HG02840 (cell line): Measurements from ENCODE around the gene LRP2.
"Not testable (repeated sequence)": the region's sequence is repeated elsewhere in the genome, so short reads cannot be mapped to it uniquely, and the experiment has no call there.

Experiments
- ATAC-seq: cut with Tn5 transposase; IDR thresholded peaks from one replicate; pipeline ENCODE4 v1.9.1; 2021; ENCODE audit warnings: mild to moderate bottlenecking, moderate library complexity, moderate number of reproducible peaks; ENCODE audit not compliant: unreplicated experiment, low FRiP score

The LRP2 gene

DNA sequence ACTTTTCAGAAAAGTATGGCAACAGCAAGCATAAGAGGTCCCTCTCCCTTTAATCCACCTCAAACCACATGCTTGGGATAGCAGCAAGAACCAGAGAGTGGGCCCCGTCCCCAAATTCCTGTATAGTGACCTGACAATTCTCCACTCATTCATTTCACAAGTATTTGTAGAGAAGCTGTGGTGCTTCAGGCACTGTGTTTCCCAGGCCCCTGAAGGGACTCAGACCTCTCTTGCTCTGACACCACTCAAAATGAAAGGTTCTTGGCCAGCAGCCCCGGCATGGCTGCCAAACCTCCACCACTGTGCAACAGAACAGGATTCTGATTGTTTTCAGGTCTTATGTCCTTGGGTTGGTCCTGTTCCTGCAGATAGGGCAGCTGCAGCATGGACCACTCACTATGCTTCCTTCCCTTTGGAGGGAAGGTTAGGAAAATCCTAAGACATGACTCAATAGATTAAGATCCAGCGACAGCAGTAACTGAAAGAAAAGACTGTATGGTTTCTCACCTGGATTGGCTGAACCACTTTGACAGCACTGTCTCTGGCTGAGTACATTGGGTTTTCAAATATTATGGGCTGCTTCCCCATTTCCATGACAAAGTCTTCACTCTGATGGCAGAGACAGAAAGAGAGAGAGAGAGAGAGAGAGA is 225.3 kb downstream of the LRP2 start:
- ATAC-seq, result no peak

DNA sequence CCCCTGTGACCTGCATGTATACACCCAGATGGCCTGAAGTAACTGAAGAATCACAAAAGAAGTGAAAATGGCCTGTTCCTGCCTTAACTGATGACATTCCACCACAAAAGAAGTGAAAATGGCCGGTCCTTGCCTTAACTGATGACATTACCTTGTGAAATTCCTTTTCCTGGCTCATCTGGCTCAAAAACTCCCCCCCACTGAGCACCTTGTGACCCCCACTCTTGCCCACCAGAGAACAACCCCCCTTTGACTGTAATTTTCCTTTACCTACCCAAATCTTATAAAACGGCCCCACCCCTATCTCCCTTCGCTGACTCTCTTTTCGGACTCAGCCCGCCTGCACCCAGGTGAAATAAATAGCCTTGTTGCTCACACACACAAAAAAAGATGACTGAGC is 225.9 kb downstream of the LRP2 start:
- not testable (repeated sequence) for ATAC-seq

DNA sequence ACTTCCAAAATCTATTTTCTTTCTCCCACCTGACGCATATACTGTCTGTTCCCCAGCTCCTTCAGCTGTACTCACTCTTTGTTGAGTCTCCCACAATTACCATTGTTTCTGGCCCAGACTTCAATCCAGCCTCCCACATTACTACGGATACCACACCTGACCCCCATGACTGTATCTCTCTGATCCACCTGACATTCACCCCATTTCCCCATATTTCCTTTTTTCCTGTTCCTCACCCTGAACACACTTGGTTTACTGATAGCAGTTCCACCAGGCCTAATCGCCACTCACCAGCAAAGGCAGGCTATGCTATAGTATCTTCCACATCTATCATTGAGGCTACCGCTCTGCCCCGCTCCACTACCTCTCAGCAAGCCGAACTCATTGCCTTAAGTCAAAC is 228.1 kb downstream of the LRP2 start:
- not testable (repeated sequence) for ATAC-seq

DNA sequence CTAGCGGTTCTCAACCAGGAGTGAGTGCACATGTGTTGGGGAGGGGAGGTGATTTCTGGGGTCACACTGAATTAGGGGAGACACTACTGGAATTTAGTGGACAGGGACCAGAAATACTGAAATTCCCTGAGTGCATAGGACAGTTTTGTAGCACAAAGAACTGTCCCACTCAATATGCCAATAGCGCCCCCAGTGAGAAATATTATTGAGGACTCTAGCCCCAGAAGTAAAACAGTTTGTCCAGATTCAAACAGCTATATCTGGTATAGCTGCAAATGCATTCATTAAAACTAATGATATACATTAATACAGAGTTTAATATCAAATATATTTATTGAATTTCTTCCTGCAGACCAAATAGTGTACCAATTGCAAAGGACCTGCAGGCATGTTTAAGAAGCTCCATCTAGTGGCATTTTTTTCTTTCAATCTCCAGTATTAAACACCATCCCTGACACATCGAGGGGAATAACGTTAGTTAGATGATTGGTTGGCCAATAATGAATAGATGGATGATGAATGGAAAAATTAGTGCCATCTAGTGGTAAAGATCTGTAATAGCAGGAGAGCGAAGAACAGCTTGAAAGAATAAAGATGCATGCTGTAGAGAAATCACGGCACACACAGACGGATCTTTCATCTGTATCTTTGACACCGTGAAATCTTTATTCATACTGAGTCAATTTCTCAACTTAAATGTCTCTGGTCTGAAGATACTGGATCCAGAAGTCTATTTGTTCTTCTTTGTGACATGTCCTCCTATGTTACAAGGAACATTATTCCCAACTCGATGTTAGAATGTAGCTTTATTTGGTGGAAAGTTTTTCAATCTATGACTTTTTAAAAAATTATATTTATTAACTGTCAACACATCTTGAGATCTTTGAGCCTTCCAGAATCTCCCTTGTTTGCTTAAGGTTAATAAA is 230.5 kb downstream of the LRP2 start:
- ATAC-seq, result no peak

DNA sequence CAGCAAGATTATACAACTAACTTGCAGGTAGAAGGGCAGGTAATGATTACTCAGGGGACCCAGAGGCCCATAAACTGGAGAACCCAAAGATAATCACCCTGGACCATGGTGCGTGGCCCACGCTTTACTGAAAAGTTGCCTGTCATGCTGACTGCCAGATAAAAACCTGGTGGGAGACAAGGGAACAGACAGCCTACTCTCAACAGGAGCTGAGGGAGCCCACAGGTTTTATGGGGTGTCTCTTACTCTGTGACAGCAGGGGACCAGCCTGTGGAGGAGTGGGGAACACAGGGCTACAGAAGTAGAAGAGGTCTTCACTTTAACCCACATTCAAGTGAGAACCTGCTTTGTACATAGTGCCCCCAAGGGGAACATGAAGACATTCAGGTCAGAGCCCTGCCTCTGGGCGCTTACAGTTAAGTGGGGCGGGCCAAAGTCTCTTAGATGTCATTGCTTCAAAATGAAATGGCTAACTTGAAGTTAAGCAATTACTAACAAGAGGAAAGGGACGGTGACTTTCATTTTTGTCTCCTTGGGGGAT is 232.6 kb downstream of the LRP2 start:
- no peak for ATAC-seq

DNA sequence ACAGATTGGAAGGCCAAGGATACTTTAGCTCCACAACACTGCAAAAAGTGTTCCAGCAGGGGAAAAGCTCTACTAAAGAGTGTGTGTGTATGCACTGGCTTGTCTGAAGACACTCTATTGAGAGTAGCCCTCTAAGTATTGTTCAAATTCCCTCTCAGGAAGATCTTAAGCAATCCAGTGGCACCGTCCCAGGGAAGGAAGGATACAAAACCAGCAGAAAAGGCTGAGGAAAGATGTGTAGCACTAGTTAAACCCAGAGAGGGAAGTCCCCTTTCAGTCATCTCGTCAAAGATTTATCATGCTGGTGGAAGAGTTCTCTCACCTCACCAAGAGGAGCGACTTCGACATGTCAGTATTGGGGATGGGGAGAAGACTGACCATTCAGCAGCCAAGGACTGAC is 242.5 kb downstream of the LRP2 start:
- no peak for ATAC-seq

DNA sequence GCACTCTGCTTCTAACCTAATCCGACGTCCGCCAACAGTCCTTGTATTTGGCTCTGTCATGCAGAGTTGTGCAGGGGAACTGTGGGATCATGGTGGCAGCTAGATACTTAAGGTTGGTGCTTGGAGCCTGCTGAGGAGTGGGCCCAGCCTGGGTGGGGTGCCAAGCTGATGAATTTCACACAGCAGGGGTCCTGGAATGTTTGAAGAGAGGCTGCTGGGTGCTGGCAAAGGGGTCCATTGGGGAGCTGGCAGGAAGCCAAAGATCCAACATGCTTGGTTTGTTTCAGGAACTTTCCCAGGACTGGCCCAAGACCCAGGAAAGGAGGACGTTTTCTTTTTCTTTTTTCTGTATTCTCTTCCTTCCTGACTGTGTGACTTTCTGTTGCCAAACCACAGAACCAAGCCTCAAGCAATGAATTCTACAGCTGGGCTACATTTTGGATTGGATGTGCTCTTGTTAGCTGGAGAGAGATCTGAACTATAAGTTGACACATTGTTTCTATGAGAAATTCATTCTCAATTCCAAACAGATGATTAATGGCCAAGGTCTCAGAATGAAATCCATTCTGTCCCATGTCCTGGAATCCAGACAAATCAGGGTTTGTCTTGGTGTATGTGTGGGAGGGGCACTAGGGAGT is 243.1 kb downstream of the LRP2 start:
- no peak for ATAC-seq

DNA sequence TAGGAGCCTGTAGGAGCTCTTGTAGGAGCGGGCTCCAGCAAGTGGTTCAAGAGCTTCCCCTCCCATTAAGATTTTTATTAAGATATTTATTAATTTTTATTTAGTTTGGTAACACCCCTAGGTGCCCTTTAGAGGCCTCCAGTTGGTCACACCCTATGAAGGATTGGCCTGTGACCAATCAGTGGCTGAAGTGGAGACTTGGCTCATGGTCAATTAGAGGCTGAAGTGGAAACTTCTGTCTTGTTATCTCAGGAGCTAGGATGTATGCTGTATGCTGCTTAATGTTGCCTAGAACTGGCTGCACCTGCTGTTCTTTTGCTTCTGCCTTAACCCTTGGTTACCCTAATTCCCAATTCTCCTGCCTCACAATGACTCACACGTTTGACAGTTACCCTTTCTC is 244.3 kb downstream of the LRP2 start:
- ATAC-seq, result no peak

DNA sequence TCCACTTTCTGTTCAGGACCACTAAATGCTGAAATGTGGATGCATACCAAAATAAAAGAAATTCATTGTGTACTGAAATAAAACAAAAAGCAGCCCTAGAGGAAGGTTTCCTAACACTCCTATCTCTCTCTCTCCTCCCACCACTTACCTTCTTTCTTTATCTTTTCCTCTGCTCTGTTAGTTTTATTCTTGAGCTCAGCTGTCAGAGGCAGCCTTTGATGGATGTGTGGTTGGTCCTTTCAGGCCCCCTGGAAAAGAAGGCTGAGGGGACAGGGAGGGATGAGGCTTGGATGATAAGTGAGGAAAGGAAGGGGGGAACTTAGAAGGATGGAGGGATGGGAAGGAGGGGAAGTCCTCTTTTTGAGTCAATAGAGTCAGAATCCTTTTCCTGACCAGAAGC is 245.3 kb downstream of the LRP2 start:
- no peak for ATAC-seq

DNA sequence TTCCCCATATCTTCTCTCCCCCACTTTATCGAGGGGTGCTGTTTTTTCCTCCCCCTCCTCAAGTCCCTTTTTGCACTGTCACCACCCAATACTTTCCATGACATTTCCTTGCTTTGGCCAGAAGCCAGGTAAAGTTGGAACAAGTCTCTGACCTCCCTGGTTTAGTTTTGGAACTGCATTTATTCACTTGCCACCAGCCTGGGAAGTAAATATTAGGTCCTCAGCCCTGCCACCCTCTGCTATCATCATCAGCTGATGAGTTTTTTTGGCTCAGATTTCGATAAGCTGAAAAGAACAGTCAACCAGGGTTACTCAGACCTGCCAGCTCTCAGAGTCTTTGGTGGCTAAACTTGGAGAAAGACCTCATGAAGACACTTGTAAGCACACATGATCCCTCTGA is 246.0 kb downstream of the LRP2 start:
- no peak for ATAC-seq

DNA sequence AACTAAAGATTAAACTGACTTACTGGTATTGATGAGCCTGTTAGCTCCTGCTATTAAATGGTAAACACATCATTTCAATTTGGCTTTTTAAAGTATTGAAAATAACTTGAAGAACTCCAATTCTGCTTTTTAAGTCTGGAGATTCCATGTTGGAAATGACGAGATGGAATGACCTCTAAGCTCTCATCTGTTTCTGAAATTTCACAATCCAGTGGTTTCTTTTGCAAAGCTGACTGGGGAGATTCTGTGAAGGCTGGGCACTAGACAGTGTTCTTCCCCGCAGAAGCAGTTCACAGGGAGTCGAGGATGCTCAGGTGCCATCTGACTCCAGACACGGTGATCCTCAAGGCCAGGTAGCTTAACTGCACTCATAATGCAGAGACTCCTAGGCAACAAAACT is 248.3 kb downstream of the LRP2 start:
- no peak for ATAC-seq

DNA sequence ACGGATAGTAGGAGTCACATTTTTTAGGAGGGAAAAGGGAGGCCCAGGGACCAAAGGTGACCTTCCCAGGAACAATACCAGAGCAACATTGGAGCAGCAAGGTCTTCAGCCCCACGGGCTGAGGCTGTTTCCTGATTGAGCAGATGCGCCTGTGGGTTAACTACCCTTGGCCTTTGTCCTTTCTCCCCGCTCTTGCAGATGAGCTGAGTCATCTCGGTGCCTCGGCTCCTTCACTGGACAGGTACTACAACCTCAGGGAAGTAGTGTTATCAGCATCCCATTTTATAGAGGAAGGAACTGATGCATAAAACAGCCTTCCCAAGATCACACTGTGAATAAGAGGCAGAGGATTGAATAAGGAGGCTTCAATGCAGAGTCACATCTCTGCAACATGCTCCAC is 249.5 kb downstream of the LRP2 start:
- no peak for ATAC-seq

DNA sequence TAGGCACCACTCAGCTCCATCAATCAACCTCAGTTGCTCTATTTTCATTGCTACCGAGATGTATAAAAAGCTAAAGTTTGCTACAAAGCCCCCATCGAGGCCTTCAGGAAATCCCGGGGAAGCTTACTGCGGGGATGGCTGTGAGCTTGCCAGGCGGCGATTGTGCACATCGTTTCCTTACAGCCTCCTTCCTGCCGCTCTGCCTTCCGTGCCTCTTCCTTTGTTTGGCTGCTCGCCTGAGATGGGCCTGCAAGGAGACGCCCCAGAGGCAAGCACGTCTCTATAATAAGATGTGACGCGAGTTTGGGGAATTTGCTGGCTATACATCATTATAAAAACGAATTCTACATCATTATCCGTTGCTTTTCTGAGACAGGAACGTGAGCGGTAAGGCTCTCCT is 251.4 kb downstream of the LRP2 start:
- no peak for ATAC-seq

DNA sequence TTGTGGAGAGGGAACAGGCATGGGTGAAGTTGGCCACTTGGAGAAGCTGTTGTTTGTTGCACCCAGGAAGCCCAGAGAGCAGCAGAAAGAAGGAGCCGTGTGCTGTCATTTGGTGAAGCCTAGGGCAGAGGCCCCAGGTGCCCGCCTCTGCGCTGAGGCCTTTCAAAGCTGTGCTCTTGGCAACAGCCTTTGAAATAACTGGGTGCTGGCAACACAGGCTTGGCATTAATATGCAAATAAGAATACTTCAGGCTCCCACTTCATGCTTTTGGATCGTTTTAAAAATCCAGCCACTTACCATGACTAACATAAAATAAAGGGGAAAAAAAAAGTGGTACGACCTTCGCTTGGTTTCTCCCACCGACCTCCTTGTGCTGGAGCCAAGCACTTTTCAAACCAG is 251.9 kb downstream of the LRP2 start:
- no peak for ATAC-seq

DNA sequence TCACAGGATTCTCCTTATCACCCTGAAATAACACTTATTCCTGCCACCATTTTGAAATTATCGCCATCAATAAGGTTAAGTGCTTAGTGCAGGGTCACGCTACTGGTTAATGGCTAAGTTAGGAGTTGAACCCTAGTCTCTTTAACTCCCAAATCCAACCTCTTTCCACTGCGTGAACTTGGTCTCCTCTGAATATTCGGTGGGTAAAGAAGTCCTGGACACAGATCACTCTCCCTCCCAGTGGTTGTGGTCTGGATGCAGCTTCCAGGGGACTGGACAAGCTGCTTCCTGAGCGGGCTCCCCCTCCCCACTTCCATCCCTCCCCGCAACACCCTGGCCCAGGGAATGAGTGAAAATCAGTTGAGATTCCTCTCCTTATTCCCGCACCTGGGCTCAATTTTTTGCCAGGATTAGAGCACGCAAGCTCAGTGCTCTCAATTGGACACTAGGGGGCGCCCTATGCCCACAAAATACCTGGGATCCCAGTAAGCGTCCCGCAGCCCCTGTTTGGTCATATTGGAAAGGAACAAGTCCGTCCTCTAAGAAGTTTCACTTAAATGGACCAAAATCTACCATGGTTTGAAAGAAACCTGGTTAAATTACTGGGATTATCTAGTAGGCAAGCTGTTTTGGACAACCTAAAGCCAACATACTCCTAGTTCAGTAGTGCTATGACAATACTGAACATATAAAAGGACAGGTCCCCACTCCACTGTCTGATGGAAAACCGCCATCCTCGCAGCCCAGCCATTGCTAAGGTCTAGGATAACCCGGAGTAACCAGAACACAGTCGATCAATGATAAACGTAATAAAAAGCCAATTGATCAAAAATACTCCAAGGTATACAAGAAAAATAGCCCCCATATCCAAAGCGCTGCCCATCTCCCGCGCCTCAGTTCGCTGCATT is 252.6 kb downstream of the LRP2 start:
- no peak for ATAC-seq

DNA sequence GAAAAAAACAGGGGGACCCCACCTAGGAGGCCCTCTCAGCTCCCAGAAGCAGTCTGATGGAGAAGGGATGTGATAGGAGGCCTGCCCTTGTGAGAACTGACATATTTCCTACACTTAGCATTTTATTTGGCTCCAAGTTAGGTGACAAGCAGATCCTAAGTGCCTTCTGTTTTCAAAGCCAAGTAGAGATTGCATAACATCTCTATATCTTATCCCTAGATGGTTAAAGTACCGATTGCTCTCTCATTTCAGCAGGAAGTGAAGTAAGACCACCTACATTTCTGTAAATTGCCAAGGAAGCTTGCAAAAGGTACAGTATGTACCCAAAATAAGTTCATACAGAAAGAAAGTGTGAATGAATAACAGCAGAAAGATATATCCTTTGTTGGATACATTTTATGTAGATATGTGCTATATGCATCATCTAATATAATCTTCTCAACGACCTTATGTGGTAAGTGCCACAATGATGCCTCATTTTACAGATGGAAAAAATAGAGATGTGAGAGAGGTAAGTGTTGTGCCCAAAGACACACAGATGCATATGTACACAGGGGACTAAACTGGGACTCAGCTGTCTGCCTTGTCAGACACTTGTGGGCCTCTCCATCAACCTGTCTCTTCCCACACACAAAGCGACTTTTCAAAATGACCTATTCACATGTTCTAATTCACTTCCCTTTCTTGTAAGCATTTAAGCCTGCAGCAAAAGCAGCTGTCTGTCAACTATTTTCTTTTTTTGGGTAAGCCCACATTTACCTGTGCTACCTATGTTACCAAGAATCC is 254.0 kb downstream of the LRP2 start:
- ATAC-seq, result peak; percentile 9

DNA sequence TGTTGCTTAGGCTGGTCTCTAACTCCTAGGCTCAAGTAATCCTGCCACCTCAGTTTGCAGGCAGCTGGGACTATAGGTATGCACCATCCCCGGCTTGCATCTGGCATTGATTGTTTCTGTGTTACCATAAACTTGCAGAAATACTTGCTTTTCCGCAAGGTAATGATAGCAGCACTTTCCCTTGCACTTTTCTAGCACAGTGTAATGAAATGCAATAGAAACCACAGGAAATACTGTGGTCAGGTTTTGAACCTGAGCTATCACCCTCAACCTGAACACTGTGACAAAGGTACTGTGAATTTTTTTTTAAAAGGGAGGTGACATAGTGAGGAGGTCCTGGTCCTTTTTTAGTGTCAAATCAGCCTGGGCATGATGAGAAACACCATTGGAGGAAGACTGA is 254.7 kb downstream of the LRP2 start:
- ATAC-seq, result peak; percentile 66

DNA sequence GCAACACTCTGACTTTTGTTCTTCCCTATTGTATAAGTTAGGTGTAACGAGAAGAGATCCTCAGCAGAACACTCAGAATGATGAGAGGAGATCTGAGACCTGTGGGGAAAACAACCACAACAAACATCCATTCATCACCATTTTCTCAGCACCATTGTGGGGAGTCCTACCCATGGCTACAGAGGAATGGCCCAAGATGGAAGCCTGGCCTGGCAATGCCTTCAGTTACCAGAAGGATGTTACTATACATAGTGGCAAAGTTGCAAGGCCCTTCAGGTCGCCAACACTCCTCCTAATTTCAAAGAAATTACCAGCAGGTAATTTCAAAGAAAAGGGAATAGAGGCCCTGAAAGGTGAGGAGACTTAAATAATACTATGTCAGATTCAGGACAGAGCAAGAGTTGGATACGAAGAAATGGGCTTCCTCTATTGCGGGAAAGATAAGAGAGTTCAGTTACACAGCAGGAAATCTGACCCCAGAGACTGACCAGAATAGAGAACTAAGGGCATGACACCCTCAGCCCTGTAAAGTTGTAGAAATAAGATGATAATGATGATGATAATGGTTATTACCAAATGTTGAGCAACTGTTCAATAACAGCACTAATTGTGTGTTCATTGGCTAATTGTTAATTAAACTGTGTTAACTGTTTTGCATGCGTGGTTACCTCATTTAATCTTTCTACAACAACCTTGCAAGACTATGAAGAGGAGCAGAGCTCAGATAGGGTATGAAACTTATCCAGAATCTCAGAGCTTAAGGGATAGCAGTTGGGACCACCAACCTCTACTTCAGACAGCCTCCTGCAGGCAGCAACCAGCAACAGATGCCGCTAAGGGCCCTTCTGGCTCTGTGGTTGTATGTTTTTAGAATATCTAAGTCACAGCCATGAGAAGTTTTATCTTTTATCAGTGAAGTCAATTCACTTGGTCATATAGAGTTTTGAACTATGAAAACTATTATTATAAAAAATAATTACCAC is 255.5 kb downstream of the LRP2 start:
- ATAC-seq, result no peak
